ENCODE data around the gene NKD2. TPM values are rescaled to one million over a fixed set of nuclear protein-coding genes. Genes with fewer than 3 reads are reported as not detected.

The NKD2 gene
- not detected in 2 replicates for total RNA-seq (2014; rRNA removed; shearing (Covaris generic))

GRCh38 chr5:1008451-1009358 is at the start of gene NKD2:
TSS of gene NKD2 (plus strand) at chr5:1008802. CDS start at chr5:1009058, 256 bp downstream.
- DNase-seq: no peak
- Histone ChIP-seq H3K4me3 (no peak within 1 kb of the TSS), H3K9me3 (replicated peaks) (no peaks in the 10 kb centered on the region), H3K27me3 (no peaks in the 10 kb centered on the region), H3K4me1 (no peaks in the 10 kb centered on the region), H3K36me3 (no peaks in the 10 kb centered on the region), H3K27ac (no peak within 1 kb of the TSS)

GRCh38 chr5:959581-960531 is 48.7 kb upstream of the NKD2 start:
- H3K27ac ChIP-seq: no peak overlapping the region
- no peak for DNase-seq
- H3K4me3 ChIP-seq: no peak overlapping the region
- peaks cover 63% of the 10 kb centered on the region for H3K4me1 ChIP-seq
- H3K36me3 ChIP-seq: no peaks in the 10 kb centered on the region
- peaks cover 12% of the 10 kb centered on the region; the same call in 1 of the 2 replicates for H3K27me3 ChIP-seq
- no peaks in the 10 kb centered on the region for H3K9me3 ChIP-seq (replicated peaks)

GRCh38 chr5:960551-960950 is 48.1 kb upstream of the NKD2 start:
- DNase-seq: no peak
- Histone ChIP-seq H3K27me3 (peaks cover 16% of the 10 kb centered on the region; the same call in 1 of the 2 replicates), H3K36me3 (no peaks in the 10 kb centered on the region), H3K4me1 (peaks cover 63% of the 10 kb centered on the region), H3K9me3 (replicated peaks) (no peaks in the 10 kb centered on the region), H3K27ac (no peak overlapping the region), H3K4me3 (no peak overlapping the region)

GRCh38 chr5:961002-961710 is 47.4 kb upstream of the NKD2 start:
- Histone ChIP-seq H3K27me3 (peaks cover 20% of the 10 kb centered on the region; the same call in 1 of the 2 replicates), H3K27ac (no peak overlapping the region), H3K36me3 (no peaks in the 10 kb centered on the region), H3K4me1 (peaks cover 59% of the 10 kb centered on the region), H3K4me3 (no peak overlapping the region), H3K9me3 (replicated peaks) (no peaks in the 10 kb centered on the region)
- peak in 1 of 2 experiments; percentile 27 for DNase-seq

GRCh38 chr5:961711-962240 is 46.8 kb upstream of the NKD2 start:
- Histone ChIP-seq H3K4me3 (no peak overlapping the region), H3K4me1 (peaks cover 53% of the 10 kb centered on the region), H3K9me3 (replicated peaks) (no peaks in the 10 kb centered on the region), H3K36me3 (no peaks in the 10 kb centered on the region), H3K27me3 (peaks cover 21% of the 10 kb centered on the region; the same call in 1 of the 2 replicates), H3K27ac (no peak overlapping the region)
- no peak for DNase-seq

GRCh38 chr5:962386-962785 is 46.2 kb upstream of the NKD2 start:
- no peak for DNase-seq
- no peak overlapping the region for H3K27ac ChIP-seq
- H3K4me3 ChIP-seq: no peak overlapping the region
- peaks cover 21% of the 10 kb centered on the region; the same call in 1 of the 2 replicates for H3K27me3 ChIP-seq
- peaks cover 49% of the 10 kb centered on the region for H3K4me1 ChIP-seq
- H3K9me3 ChIP-seq (replicated peaks): no peaks in the 10 kb centered on the region
- H3K36me3 ChIP-seq: no peaks in the 10 kb centered on the region

- no peak for DNase-seq
- H3K4me3 ChIP-seq: no peak overlapping the region
- H3K4me1 ChIP-seq: peaks cover 45% of the 10 kb centered on the region
- no peak overlapping the region for H3K27ac ChIP-seq
- H3K36me3 ChIP-seq: no peaks in the 10 kb centered on the region
- no peaks in the 10 kb centered on the region for H3K9me3 ChIP-seq (replicated peaks)
- H3K27me3 ChIP-seq: peaks cover 21% of the 10 kb centered on the region; the same call in 1 of the 2 replicates
These were observed 45.8 kb upstream of the NKD2 start for GRCh38 chr5:962801-963200.

GRCh38 chr5:963310-963672 is 45.3 kb upstream of the NKD2 start:
- no peaks in the 10 kb centered on the region for H3K9me3 ChIP-seq (replicated peaks)
- peaks cover 42% of the 10 kb centered on the region for H3K4me1 ChIP-seq
- no peak overlapping the region for H3K27ac ChIP-seq
- H3K4me3 ChIP-seq: no peak overlapping the region
- no peak for DNase-seq
- H3K36me3 ChIP-seq: no peaks in the 10 kb centered on the region
- peaks cover 21% of the 10 kb centered on the region; the same call in 1 of the 2 replicates for H3K27me3 ChIP-seq

- Histone ChIP-seq H3K4me1 (peaks cover 37% of the 10 kb centered on the region), H3K4me3 (no peak overlapping the region), H3K27ac (no peak overlapping the region), H3K36me3 (no peaks in the 10 kb centered on the region), H3K27me3 (peaks cover 21% of the 10 kb centered on the region; the same call in 1 of the 2 replicates), H3K9me3 (replicated peaks) (no peaks in the 10 kb centered on the region)
- DNase-seq: peak; percentile 55 to 69
These were observed 44.7 kb upstream of the NKD2 start for GRCh38 chr5:963673-964531.

- H3K4me1 ChIP-seq: peaks cover 33% of the 10 kb centered on the region
- H3K36me3 ChIP-seq: no peaks in the 10 kb centered on the region
- H3K27ac ChIP-seq: no peak overlapping the region
- no peak for DNase-seq
- H3K9me3 ChIP-seq (replicated peaks): no peaks in the 10 kb centered on the region
- H3K27me3 ChIP-seq: peaks cover 21% of the 10 kb centered on the region; the same call in 1 of the 2 replicates
- H3K4me3 ChIP-seq: no peak overlapping the region
These were observed 43.8 kb upstream of the NKD2 start for GRCh38 chr5:964821-965220.

- DNase-seq: peak; percentile 29 to 47
- peaks cover 27% of the 10 kb centered on the region for H3K4me1 ChIP-seq
- no peak overlapping the region for H3K4me3 ChIP-seq
- no peak overlapping the region for H3K27ac ChIP-seq
- H3K9me3 ChIP-seq (replicated peaks): no peaks in the 10 kb centered on the region
- peaks cover 21% of the 10 kb centered on the region; the same call in 1 of the 2 replicates for H3K27me3 ChIP-seq
- no peaks in the 10 kb centered on the region for H3K36me3 ChIP-seq
These were observed 42.8 kb upstream of the NKD2 start for GRCh38 chr5:965604-966344.

GRCh38 chr5:966345-966710 is 42.3 kb upstream of the NKD2 start:
- H3K36me3 ChIP-seq: no peaks in the 10 kb centered on the region
- H3K4me3 ChIP-seq: no peak overlapping the region
- H3K9me3 ChIP-seq (replicated peaks): no peaks in the 10 kb centered on the region
- peaks cover 16% of the 10 kb centered on the region; the same call in 1 of the 2 replicates for H3K27me3 ChIP-seq
- H3K4me1 ChIP-seq: peaks cover 22% of the 10 kb centered on the region
- H3K27ac ChIP-seq: no peak overlapping the region
- no peak for DNase-seq

GRCh38 chr5:966941-967340 is 41.7 kb upstream of the NKD2 start:
- Histone ChIP-seq H3K36me3 (no peaks in the 10 kb centered on the region), H3K9me3 (replicated peaks) (no peaks in the 10 kb centered on the region), H3K4me1 (peaks cover 15% of the 10 kb centered on the region), H3K27me3 (peaks cover 10% of the 10 kb centered on the region; the same call in 1 of the 2 replicates), H3K27ac (no peak overlapping the region), H3K4me3 (no peak overlapping the region)
- no peak for DNase-seq

Measured in SJCRH30 (cell line).